GM19043 (cell line): ENCODE results near the gene KIAA1217.

ENCODE experiments used
- ATAC-seq: cut with Tn5 transposase; IDR thresholded peaks from one replicate; pipeline ENCODE4 v1.9.1; 2021; ENCODE audit warnings: low read depth; ENCODE audit not compliant: unreplicated experiment

The KIAA1217 gene

GRCh38 chr10:24390146-24390700 is 181.3 kb downstream of the KIAA1217 start:
- no peak for ATAC-seq

- ATAC-seq, result no peak
These were observed 181.8 kb downstream of the KIAA1217 start for GRCh38 chr10:24390746-24391145.

GRCh38 chr10:24393201-24393600 is 184.3 kb downstream of the KIAA1217 start:
- ATAC-seq, result no peak

GRCh38 chr10:24394461-24395190 is 185.7 kb downstream of the KIAA1217 start:
- peak; percentile 66 for ATAC-seq

- ATAC-seq, result no peak
These were observed 187.5 kb downstream of the KIAA1217 start for GRCh38 chr10:24396396-24396795.

- no peak for ATAC-seq
These were observed 188.7 kb downstream of the KIAA1217 start for GRCh38 chr10:24397662-24398061.

- ATAC-seq, result no peak
These were observed 195.6 kb downstream of the KIAA1217 start for GRCh38 chr10:24404567-24404966.

GRCh38 chr10:24405635-24406034 is 196.7 kb downstream of the KIAA1217 start:
- no peak for ATAC-seq

- no peak for ATAC-seq
These were observed 198.0 kb downstream of the KIAA1217 start for GRCh38 chr10:24406809-24407483.

- ATAC-seq, result no peak
These were observed 199.0 kb downstream of the KIAA1217 start for GRCh38 chr10:24407928-24408327.

GRCh38 chr10:24408365-24408764 is 199.4 kb downstream of the KIAA1217 start:
- no peak for ATAC-seq

GRCh38 chr10:24414597-24414996 is 205.7 kb downstream of the KIAA1217 start:
- ATAC-seq, result no peak

- no peak for ATAC-seq
These were observed 206.7 kb downstream of the KIAA1217 start for GRCh38 chr10:24415455-24416125.

- no peak for ATAC-seq
These were observed 207.3 kb downstream of the KIAA1217 start for GRCh38 chr10:24416248-24416647.

GRCh38 chr10:24417053-24417452 is 208.1 kb downstream of the KIAA1217 start:
- no peak for ATAC-seq

- no peak for ATAC-seq
These were observed 209.6 kb downstream of the KIAA1217 start for GRCh38 chr10:24418532-24418931.

- no peak for ATAC-seq
These were observed 210.1 kb downstream of the KIAA1217 start for GRCh38 chr10:24419066-24419465.

- ATAC-seq, result no peak
These were observed 216.2 kb downstream of the KIAA1217 start for GRCh38 chr10:24425151-24425550.

- ATAC-seq, result no peak
These were observed 218.9 kb downstream of the KIAA1217 start for GRCh38 chr10:24427678-24428409.

- ATAC-seq, result no peak
These were observed 219.5 kb downstream of the KIAA1217 start for GRCh38 chr10:24428410-24428782.

- no peak for ATAC-seq
These were observed 221.7 kb downstream of the KIAA1217 start for GRCh38 chr10:24430591-24430990.
